ENCODE data around the gene OR10AD1.

Gene OR10AD1

GRCh38 chr12:48199774-48200221, 3.3 kb downstream of the OR10AD1 start:
- no peak overlapping the region for H3K27ac ChIP-seq
- ChIA-PET CTCF (interaction anchor here (0.9 to 1.1 kb wide), 2 partner anchors 10 to 342 kb away, joined by 3 read pairs; no protein-coding TSS in a partner anchor), POLR2A (ENCODE audit: low non-redundant PET) (interaction anchor here (0.6 to 0.7 kb wide), 2 partner anchors 55 to 1058 kb away, joined by 3 to 4 read pairs; no protein-coding TSS in a partner anchor)
- no peak for TF ChIP-seq CTCF (conservative IDR thresholded peaks at IDR 0.05; ENCODE audit: low read depth)
- no peak for DNase-seq (ENCODE audit: low spot score)

- ChIA-PET POLR2A (ENCODE audit: low non-redundant PET) (interaction anchor here (0.7 to 0.8 kb wide), 2 partner anchors 151 to 1058 kb away, joined by 3 to 6 read pairs; no protein-coding TSS in a partner anchor), CTCF (interaction anchor here (0.7 to 1.3 kb wide), 4 partner anchors 9 to 1045 kb away, joined by 3 to 5 read pairs (median 3); no protein-coding TSS in a partner anchor)
- TF ChIP-seq CTCF (conservative IDR thresholded peaks at IDR 0.05; ENCODE audit: low read depth): no peak
- H3K27ac ChIP-seq: peak overlapping the region; percentile 83
- no peak for DNase-seq (ENCODE audit: low spot score)
Observed at GRCh38 chr12:48198985-48199384, 4.1 kb downstream of the OR10AD1 start.

GRCh38 chr12:48198672-48198971, 4.5 kb downstream of the OR10AD1 start:
- peak; percentile 17 for DNase-seq (ENCODE audit: low spot score)
- POLR2A ChIA-PET (ENCODE audit: low non-redundant PET): interaction anchor here (0.8 kb wide), 1 partner anchor 152 kb away, joined by 6 read pairs; no protein-coding TSS in a partner anchor
- CTCF ChIA-PET: interaction anchor here (0.6 to 1.3 kb wide), 3 partner anchors 21 to 1511 kb away, joined by 3 to 5 read pairs (median 3); no protein-coding TSS in a partner anchor
- no peak for TF ChIP-seq CTCF (conservative IDR thresholded peaks at IDR 0.05; ENCODE audit: low read depth)
- peak overlapping the region; percentile 83 for H3K27ac ChIP-seq

- ChIA-PET CTCF (interaction anchor here (0.6 to 1.3 kb wide), 5 partner anchors 22 to 1512 kb away, joined by 3 to 9 read pairs (median 3); partner anchors contain the start of gene PFKM), POLR2A (ENCODE audit: low non-redundant PET) (interaction anchor here (0.8 kb wide), 1 partner anchor 152 kb away, joined by 6 read pairs; no protein-coding TSS in a partner anchor)
- H3K27ac ChIP-seq: peak overlapping the region; percentile 83
- no peak for TF ChIP-seq CTCF (conservative IDR thresholded peaks at IDR 0.05; ENCODE audit: low read depth)
- DNase-seq (ENCODE audit: low spot score): peak; percentile 94
Observed at GRCh38 chr12:48197971-48198671, 5.0 kb downstream of the OR10AD1 start.

- ChIA-PET POLR2A (ENCODE audit: low non-redundant PET) (no interaction called here), CTCF (interaction anchor here (0.6 to 1.3 kb wide), 11 partner anchors 11 to 425 kb away, joined by 3 to 9 read pairs (median 3); partner anchors contain the start of genes CCDC184 and PFKM)
- peak overlapping the region; percentile 83 for H3K27ac ChIP-seq
- no peak for DNase-seq (ENCODE audit: low spot score)
- TF ChIP-seq CTCF (conservative IDR thresholded peaks at IDR 0.05; ENCODE audit: low read depth): peak; percentile 65
Observed at GRCh38 chr12:48197549-48197970, 5.5 kb downstream of the OR10AD1 start.

GRCh38 chr12:48194799-48195201, 8.3 kb downstream of the OR10AD1 start:
- POLR2A ChIA-PET (ENCODE audit: low non-redundant PET): no interaction called here

More at GRCh38 chr12:48194799-48195201, 8.3 kb downstream of the OR10AD1 start:
- no peak for TF ChIP-seq CTCF (conservative IDR thresholded peaks at IDR 0.05; ENCODE audit: low read depth)
- CTCF ChIA-PET: no interaction called here
- DNase-seq (ENCODE audit: low spot score): no peak
- no peak overlapping the region for H3K27ac ChIP-seq

Measured in RWPE1 (cell line).